Osteoblast (primary cell): ENCODE data around the gene MAN2A2. TPM values are rescaled to one million over a fixed set of nuclear protein-coding genes. Genes with fewer than 3 reads are reported as not detected.
A peak's percentile ranks its signal among the peaks of the same experiment; 100 is the strongest.
"Not testable (repeated sequence)": the region's sequence is repeated elsewhere in the genome, so short reads cannot be mapped to it uniquely, and the experiment has no call there.

ENCODE experiments used
- DNase-seq: peaks from one replicate; pipeline ENCODE4 v3.0.0; 2011; ENCODE audit warnings: low spot score, mixed read lengths; ENCODE audit not compliant: insufficient read length; ENCODE audit errors: missing footprints
- H2AFZ ChIP-seq: 2 replicates; pipeline ENCODE4 v1.6.0; 2011; ENCODE audit warnings: mild to moderate bottlenecking, low read length
- H3K27ac ChIP-seq: 2 replicates; pipeline ENCODE4 v1.5.1; 2011; ENCODE audit warnings: mild to moderate bottlenecking, low read depth, low read length, moderate library complexity
- H3K27me3 ChIP-seq: 2 replicates; pipeline ENCODE4 v1.6.0; 2012; ENCODE audit warnings: mild to moderate bottlenecking, control low read depth, inconsistent platforms, low read length, moderate library complexity; ENCODE audit not compliant: insufficient read depth
- H3K36me3 ChIP-seq: 2 replicates; pipeline ENCODE4 v1.5.1; 2011; ENCODE audit warnings: mild to moderate bottlenecking, low read length, control low read depth, moderate library complexity; ENCODE audit not compliant: insufficient read depth
- H3K4me1 ChIP-seq: 2 replicates; pipeline ENCODE4 v1.5.1; 2011; ENCODE audit warnings: mild to moderate bottlenecking, low read length, control low read depth, moderate library complexity; ENCODE audit not compliant: insufficient read depth
- H3K4me2 ChIP-seq: 2 replicates; pipeline ENCODE4 v1.6.0; 2011; ENCODE audit warnings: mild to moderate bottlenecking, low read length; ENCODE audit not compliant: insufficient read depth
- H3K4me3 ChIP-seq: fragments of 200-600 bp; sonication (generic); 3 replicates; pipeline ENCODE4 v1.5.1; 2012; ENCODE audit warnings: mild to moderate bottlenecking, low read length, inconsistent platforms; ENCODE audit not compliant: insufficient read depth
- H3K79me2 ChIP-seq: 2 replicates; pipeline ENCODE4 v1.6.0; 2012; ENCODE audit warnings: mild to moderate bottlenecking, low read length, control low read depth, inconsistent platforms; ENCODE audit not compliant: insufficient read depth
- H3K9me3 ChIP-seq: 2 replicates; pipeline ENCODE4 v1.5.1; 2011; ENCODE audit warnings: low read depth, low read length, control low read depth
- H4K20me1 ChIP-seq: 2 replicates; pipeline ENCODE4 v1.6.0; 2012; ENCODE audit warnings: mild to moderate bottlenecking, low read length, control low read depth; ENCODE audit not compliant: insufficient read depth
- CTCF ChIP-seq: IDR thresholded peaks from 2 replicates; pipeline ENCODE4 v1.5.1; 2011; ENCODE audit warnings: mild to moderate bottlenecking, low read depth, low read length, moderate library complexity; ENCODE audit errors: extremely low read depth
- total RNA-seq: library from RNA; depleted of rRNA; stranded (reverse); fragments of >200 nt; gene quantifications from 2 replicates; pipeline ENCODE4 v1.2.3, GENCODE V29; 2012

Gene MAN2A2
- total RNA-seq, 1 donor = 15.2 TPM

DNA sequence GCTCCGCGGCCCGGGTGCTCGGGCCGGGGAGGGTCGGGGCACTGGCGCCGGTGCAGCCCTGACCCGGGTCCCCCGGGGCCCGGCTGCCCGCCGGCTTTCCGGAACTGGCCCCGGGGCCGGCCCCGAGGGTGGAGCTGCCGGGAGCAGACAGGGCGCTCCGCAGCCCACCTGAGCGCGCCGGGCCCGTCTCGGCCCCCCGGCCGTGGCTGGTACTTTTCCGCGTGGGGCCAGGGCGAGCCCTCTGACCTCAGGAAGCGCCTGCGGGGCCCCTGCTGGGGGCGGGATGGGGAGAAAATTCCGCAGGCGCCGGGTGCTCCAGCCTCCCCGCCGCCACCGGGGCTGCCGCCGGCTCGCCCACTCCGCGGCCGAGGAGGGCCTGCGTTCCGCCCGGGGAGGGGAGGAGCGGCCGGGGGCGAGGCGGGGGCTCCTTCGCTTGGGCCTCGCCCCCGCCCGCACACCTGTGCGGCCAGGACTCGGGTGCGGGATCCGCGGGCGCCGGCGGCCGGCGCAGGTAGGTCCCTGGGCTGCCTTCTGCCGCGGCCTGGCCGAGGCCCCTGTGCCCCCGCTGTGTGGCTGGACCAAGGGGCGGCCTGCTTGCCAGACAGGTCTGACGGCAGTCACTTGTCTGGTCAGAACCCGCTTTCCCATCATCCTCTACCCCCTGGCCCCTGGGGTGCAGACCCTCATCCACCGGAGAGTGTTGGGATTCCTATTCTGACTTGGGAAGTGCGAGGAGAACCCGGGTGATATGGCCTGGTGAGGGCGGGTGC lies 31.2 kb upstream of the MAN2A2 start:
- H3K4me2 ChIP-seq = peak overlapping the region; percentile 86
- peaks cover 61% of the 10 kb centered on the region for H3K79me2 ChIP-seq
- peak overlapping the region; percentile 80 for H3K4me3 ChIP-seq
- peak overlapping the region; percentile 51 for H2AFZ ChIP-seq
- H4K20me1 ChIP-seq = peaks cover 27% of the 10 kb centered on the region
- no peaks in the 10 kb centered on the region for H3K9me3 ChIP-seq
- peak overlapping the region; percentile 88 for H3K27ac ChIP-seq
- no peak for TF ChIP-seq CTCF
- peaks cover 48% of the 10 kb centered on the region for H3K4me1 ChIP-seq
- no peaks in the 10 kb centered on the region for H3K27me3 ChIP-seq
- H3K36me3 ChIP-seq = peaks cover 6% of the 10 kb centered on the region
- peak; percentile 90 for DNase-seq

DNA sequence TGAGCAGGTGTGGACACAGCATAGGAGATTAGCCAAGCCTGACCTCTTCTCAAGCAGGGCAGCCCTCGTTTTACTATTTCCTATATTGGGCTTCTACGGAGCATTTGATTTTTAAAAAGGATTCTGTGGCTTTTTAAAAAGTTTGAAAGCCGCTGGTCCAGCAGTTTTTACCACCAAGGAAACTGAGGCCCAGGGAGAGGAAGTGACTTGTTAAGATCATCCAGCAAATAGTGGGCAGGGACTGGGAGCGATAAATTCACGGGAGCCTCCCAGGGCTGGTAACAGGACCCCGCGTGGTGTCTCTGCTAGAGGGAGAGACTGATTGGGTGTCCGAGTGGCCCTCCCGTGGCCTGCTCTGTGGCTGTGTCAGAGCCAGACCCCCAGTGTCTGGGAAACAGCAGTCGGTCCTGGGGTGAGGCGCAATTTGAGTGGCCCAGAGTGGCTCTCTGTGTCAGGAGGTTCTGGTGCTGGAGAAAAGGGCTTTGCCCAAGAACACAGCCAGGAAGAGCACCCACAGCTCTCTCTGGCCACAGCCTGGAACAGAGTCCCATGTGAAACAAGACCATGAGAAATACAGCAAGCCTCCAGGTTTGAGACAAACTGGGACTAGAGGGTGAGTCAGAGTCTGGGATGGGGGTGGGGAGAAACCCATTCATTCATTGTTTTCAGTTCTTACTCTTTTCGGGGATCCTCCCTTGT lies 30.5 kb upstream of the MAN2A2 start:
- Histone ChIP-seq H3K79me2 (peaks cover 61% of the 10 kb centered on the region), H2AFZ (no peak overlapping the region), H3K4me2 (peak overlapping the region; percentile 86), H3K9me3 (no peaks in the 10 kb centered on the region), H3K27me3 (no peaks in the 10 kb centered on the region), H3K4me3 (peak overlapping the region; percentile 80), H3K4me1 (peaks cover 48% of the 10 kb centered on the region), H4K20me1 (peaks cover 27% of the 10 kb centered on the region), H3K36me3 (peaks cover 13% of the 10 kb centered on the region), H3K27ac (peak overlapping the region; percentile 88)
- DNase-seq = peak; percentile 98
- TF ChIP-seq CTCF = no peak

DNA sequence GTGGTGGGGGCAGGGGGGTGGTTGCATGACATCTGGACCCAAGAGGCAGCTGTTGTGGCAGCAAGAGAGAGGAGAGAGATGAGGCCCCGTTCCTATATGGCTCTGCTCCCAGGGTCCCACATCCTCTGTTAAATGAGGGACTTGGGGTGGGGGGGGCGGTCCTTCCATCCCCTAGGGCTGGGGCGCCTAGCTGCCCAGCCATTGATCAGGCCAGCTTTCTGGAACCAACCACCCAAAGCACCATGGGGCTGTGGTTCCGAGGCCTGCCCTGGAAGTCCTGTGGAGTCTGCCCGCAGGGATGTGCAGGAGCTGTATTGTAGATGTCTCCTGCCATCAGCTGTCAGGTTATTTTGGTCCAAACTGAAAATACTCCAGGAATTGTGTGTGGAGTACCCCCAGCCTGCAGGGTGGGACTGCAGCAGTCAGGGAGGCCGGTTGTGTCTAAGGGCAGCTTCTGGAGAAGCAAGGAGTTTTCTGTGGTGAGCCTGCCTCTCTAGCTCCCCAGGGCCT lies 29.6 kb upstream of the MAN2A2 start:
- peaks cover 22% of the 10 kb centered on the region for H3K36me3 ChIP-seq
- H3K27ac ChIP-seq = peak overlapping the region; percentile 88
- H3K79me2 ChIP-seq = peaks cover 61% of the 10 kb centered on the region
- no peaks in the 10 kb centered on the region for H3K9me3 ChIP-seq
- H3K4me3 ChIP-seq = peak overlapping the region; percentile 80
- DNase-seq = no peak
- TF ChIP-seq CTCF = no peak
- peak overlapping the region; percentile 86 for H3K4me2 ChIP-seq
- H2AFZ ChIP-seq = peak overlapping the region; percentile 35
- peaks cover 27% of the 10 kb centered on the region for H4K20me1 ChIP-seq
- H3K4me1 ChIP-seq = peaks cover 45% of the 10 kb centered on the region
- no peaks in the 10 kb centered on the region for H3K27me3 ChIP-seq

DNA sequence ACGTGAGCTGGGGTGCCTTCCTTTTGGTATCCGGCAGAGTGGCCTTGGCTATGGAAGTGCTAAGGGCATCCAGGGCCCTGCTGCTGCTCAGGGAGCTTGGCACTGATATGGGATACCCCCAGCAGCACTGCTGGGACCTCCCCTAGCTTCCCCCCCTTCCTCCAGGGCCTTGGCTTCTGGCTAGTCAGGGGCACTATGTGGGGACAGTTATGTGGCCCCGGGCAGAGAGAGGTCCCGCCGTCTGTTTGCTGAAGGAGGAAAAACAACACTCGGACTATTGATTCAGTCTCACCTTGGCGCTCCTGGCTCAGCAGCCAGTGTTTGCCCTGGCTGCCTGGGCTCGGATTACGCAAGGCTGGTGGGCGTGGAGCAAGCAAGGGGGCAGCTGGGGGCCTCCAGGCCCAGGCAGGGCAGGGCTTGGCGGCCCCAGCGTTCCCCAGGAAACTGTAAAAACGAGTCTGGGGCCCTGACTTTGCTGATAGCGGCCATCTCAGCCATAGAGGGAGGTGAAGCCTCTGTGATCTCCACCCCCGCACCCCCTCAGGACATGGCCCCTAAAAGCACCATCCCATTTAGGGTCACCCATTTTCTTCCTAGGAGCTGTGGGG lies 29.0 kb upstream of the MAN2A2 start:
- Histone ChIP-seq H3K79me2 (peaks cover 61% of the 10 kb centered on the region), H3K4me2 (peak overlapping the region; percentile 86), H3K36me3 (peaks cover 26% of the 10 kb centered on the region), H4K20me1 (peaks cover 27% of the 10 kb centered on the region), H3K9me3 (no peaks in the 10 kb centered on the region), H3K4me3 (peak overlapping the region; percentile 80), H3K27me3 (no peaks in the 10 kb centered on the region), H2AFZ (peak overlapping the region; percentile 35), H3K4me1 (peaks cover 41% of the 10 kb centered on the region), H3K27ac (peak overlapping the region; percentile 88)
- DNase-seq = peak; percentile 88
- no peak for TF ChIP-seq CTCF

GRCh38 chr15:90874986-90875385 lies 28.1 kb upstream of the MAN2A2 start:
- not testable (repeated sequence) for H3K4me3 ChIP-seq, H3K9me3 ChIP-seq, H3K4me2 ChIP-seq, H3K27me3 ChIP-seq, H2AFZ ChIP-seq, H3K27ac ChIP-seq, DNase-seq
- Histone ChIP-seq H3K36me3 (peaks cover 35% of the 10 kb centered on the region), H3K79me2 (peaks cover 61% of the 10 kb centered on the region), H3K4me1 (peaks cover 32% of the 10 kb centered on the region), H4K20me1 (peaks cover 27% of the 10 kb centered on the region)
